T-helper 2 cell treated with Interferon-gamma antibody and Interleukin-4, amounts not matched to agents 100 ng/mL and 5 ng/mL, for 36 hours (primary cell): ENCODE data around the gene PJA2. TPM values are rescaled to one million over a fixed set of nuclear protein-coding genes. Genes with fewer than 3 reads are reported as not detected.
"Not testable (repeated sequence)": the region's sequence is repeated elsewhere in the genome, so short reads cannot be mapped to it uniquely, and the experiment has no call there.

ENCODE experiments used
- intact Hi-C: fragments of 100-400 bp; cut with micrococcal nuclease; formaldehyde crosslinking; loops from one replicate; pipeline ENCODE4 v1.15.1; 2023
- total RNA-seq: library from RNA; stranded (reverse); gene quantifications from 2 replicates; pipeline ENCODE4 v1.2.3, GENCODE V29; 2022

Gene PJA2
- total RNA-seq, 1 donor from 2014 or later, result 49.7 TPM

GRCh38 chr5:109312695-109313094, 97.1 kb downstream of the PJA2 start:
- intact Hi-C loops, result no loop called here

- intact Hi-C loops, result no loop called here
These were observed 99.5 kb downstream of the PJA2 start for GRCh38 chr5:109310315-109310714.

- intact Hi-C loops, result no loop called here
These were observed 100.3 kb downstream of the PJA2 start for GRCh38 chr5:109309326-109310063.

GRCh38 chr5:109307951-109308350, 101.8 kb downstream of the PJA2 start:
- intact Hi-C loops, result no loop called here

GRCh38 chr5:109307456-109307855, 102.3 kb downstream of the PJA2 start:
- intact Hi-C loops, result no loop called here

GRCh38 chr5:109305352-109305751, 104.4 kb downstream of the PJA2 start:
- intact Hi-C loops, result no loop called here

- intact Hi-C loops, result no loop called here
These were observed 105.5 kb downstream of the PJA2 start for GRCh38 chr5:109304309-109304708.

GRCh38 chr5:109300367-109300766, 109.4 kb downstream of the PJA2 start:
- intact Hi-C loops, result no loop called here

GRCh38 chr5:109299557-109299956, 110.2 kb downstream of the PJA2 start:
- intact Hi-C loops, result no loop called here

- intact Hi-C loops, result no loop called here
These were observed 111.0 kb downstream of the PJA2 start for GRCh38 chr5:109298794-109299193.

- intact Hi-C loops, result no loop called here
These were observed 111.9 kb downstream of the PJA2 start for GRCh38 chr5:109297900-109298299.

- intact Hi-C loops, result no loop called here
These were observed 118.7 kb downstream of the PJA2 start for GRCh38 chr5:109291090-109291489.

GRCh38 chr5:109290231-109290630, 119.5 kb downstream of the PJA2 start:
- intact Hi-C loops, result no loop called here

GRCh38 chr5:109286628-109287027, 123.1 kb downstream of the PJA2 start:
- intact Hi-C loops, result not testable (repeated sequence)
